Astrocyte (in vitro differentiated cells and primary cell): Measurements from ENCODE around the gene ATP1B1. TPM values are rescaled to one million over a fixed set of nuclear protein-coding genes. Genes with fewer than 3 reads are reported as not detected.

ENCODE experiments used
- DNase-seq: peaks from one replicate; pipeline ENCODE4 v3.0.0-alpha.2; 2010; ENCODE audit warnings: low read depth
- FAIRE-seq: peaks from 2 replicates; lab custom pipeline; 2011; peaks lifted over from hg19 to GRCh38; lab: Jason Lieb, UNC
- H2AFZ ChIP-seq: 2 replicates; pipeline ENCODE4 v1.6.0; 2012; ENCODE audit warnings: low read depth, low read length, inconsistent platforms
- H3K27ac ChIP-seq: 2 replicates; pipeline ENCODE4 v1.5.1; 2011; ENCODE audit warnings: low read depth, low read length, inconsistent platforms
- H3K27me3 ChIP-seq: 2 replicates; pipeline ENCODE4 v1.6.0; 2011; ENCODE audit warnings: low read length, inconsistent platforms; ENCODE audit not compliant: insufficient read depth
- H3K36me3 ChIP-seq: 2 replicates; pipeline ENCODE4 v1.5.1; 2011; ENCODE audit warnings: low read length, inconsistent platforms; ENCODE audit not compliant: insufficient read depth
- H3K4me1 ChIP-seq: 2 replicates; pipeline ENCODE4 v1.5.1; 2011; ENCODE audit warnings: low read length, inconsistent platforms; ENCODE audit not compliant: insufficient read depth
- H3K4me2 ChIP-seq: 2 replicates; pipeline ENCODE4 v1.6.0; 2012; ENCODE audit warnings: low read length, inconsistent platforms
- H3K4me3 ChIP-seq: 2 replicates; pipeline ENCODE4 v1.5.1; 2011; ENCODE audit warnings: low read depth, mild to moderate bottlenecking, low read length, inconsistent platforms; ENCODE audit not compliant: insufficient read depth
- H3K79me2 ChIP-seq: 2 replicates; pipeline ENCODE4 v1.6.0; 2012; ENCODE audit warnings: mild to moderate bottlenecking, low read length, inconsistent platforms; ENCODE audit not compliant: insufficient read depth
- H3K9ac ChIP-seq: 2 replicates; pipeline ENCODE4 v1.6.0; 2012; ENCODE audit warnings: mild to moderate bottlenecking, low read length, inconsistent platforms
- H3K9me3 ChIP-seq: 2 replicates; pipeline ENCODE4 v1.5.1; 2012; ENCODE audit warnings: low read depth, mild to moderate bottlenecking, low read length, inconsistent platforms; ENCODE audit not compliant: insufficient read depth
- H4K20me1 ChIP-seq: 2 replicates; pipeline ENCODE4 v1.6.0; 2012; ENCODE audit warnings: low read length, inconsistent platforms; ENCODE audit not compliant: insufficient read depth
- H3K27ac Mint-ChIP-seq: one replicate; pipeline ENCODE4 v1.8.0; 2021; ENCODE audit warnings: mild to moderate bottlenecking, mixed read lengths; ENCODE audit not compliant: unreplicated experiment
- H3K27me3 Mint-ChIP-seq: one replicate; pipeline ENCODE4 v1.8.0; 2021; ENCODE audit warnings: low read depth, mixed read lengths; ENCODE audit not compliant: unreplicated experiment
- H3K36me3 Mint-ChIP-seq: one replicate; pipeline ENCODE4 v1.8.0; 2021; ENCODE audit warnings: low read depth, mixed read lengths; ENCODE audit not compliant: unreplicated experiment
- H3K4me1 Mint-ChIP-seq: one replicate; pipeline ENCODE4 v1.8.0; 2021; ENCODE audit warnings: low read depth, mixed read lengths; ENCODE audit not compliant: unreplicated experiment
- H3K4me3 Mint-ChIP-seq: one replicate; pipeline ENCODE4 v1.8.0; 2021; ENCODE audit warnings: mild to moderate bottlenecking, moderate library complexity, mixed read lengths; ENCODE audit not compliant: unreplicated experiment
- H3K9me3 Mint-ChIP-seq: one replicate; pipeline ENCODE4 v1.8.0; 2021; ENCODE audit warnings: mild to moderate bottlenecking, mixed read lengths; ENCODE audit not compliant: unreplicated experiment
- EZH2 ChIP-seq: IDR thresholded peaks from 2 replicates; pipeline ENCODE4 v1.6.1; 2012; ENCODE audit warnings: mild to moderate bottlenecking, low read length, inconsistent platforms; ENCODE audit not compliant: insufficient read depth
- total RNA-seq: library from RNA; stranded (reverse); gene quantifications from 2 replicates; pipeline ENCODE4 v1.2.1, GENCODE V29; 2021
- TF ChIP-seq, protein P1 (sequence below): IDR thresholded peaks from 2 replicates; pipeline ENCODE4 v1.5.1; 2011; ENCODE audit warnings: low read depth, mild to moderate bottlenecking, inconsistent platforms, low read length, moderate library complexity; ENCODE audit not compliant: insufficient read depth

The ATP1B1 gene
- total RNA-seq, 1 donor from 2014 or later, result 56.5 TPM

DNA sequence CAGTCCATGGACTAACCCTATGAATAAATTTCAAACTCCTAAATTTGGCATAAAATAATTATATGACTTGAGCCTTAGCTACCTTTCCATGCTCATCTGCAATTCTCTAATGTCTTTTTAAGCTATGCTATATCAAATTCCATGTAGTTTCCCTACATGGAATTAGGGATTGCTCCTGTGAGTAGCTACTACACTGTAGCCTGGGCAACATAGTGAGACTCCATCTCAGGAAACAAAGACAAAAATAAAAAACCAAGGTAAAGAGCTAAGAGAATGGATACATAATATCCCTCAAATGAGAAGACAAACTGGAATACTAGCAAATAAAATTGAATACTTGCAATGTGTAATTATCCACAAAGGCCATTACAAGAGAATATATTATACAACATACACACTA lies 37.5 kb downstream of the ATP1B1 start:
- Mint-ChIP-seq H3K4me1 (peaks cover 14% of the 10 kb centered on the region), H3K4me3 (no peak overlapping the region), H3K27me3 (no peaks in the 10 kb centered on the region), H3K27ac (no peak overlapping the region), H3K36me3 (no peaks in the 10 kb centered on the region), H3K9me3 (no peaks in the 10 kb centered on the region)
- no peak overlapping the region for H3K4me2 ChIP-seq
- TF ChIP-seq, protein P1, sequence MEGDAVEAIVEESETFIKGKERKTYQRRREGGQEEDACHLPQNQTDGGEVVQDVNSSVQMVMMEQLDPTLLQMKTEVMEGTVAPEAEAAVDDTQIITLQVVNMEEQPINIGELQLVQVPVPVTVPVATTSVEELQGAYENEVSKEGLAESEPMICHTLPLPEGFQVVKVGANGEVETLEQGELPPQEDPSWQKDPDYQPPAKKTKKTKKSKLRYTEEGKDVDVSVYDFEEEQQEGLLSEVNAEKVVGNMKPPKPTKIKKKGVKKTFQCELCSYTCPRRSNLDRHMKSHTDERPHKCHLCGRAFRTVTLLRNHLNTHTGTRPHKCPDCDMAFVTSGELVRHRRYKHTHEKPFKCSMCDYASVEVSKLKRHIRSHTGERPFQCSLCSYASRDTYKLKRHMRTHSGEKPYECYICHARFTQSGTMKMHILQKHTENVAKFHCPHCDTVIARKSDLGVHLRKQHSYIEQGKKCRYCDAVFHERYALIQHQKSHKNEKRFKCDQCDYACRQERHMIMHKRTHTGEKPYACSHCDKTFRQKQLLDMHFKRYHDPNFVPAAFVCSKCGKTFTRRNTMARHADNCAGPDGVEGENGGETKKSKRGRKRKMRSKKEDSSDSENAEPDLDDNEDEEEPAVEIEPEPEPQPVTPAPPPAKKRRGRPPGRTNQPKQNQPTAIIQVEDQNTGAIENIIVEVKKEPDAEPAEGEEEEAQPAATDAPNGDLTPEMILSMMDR, result no peak
- no peak for TF ChIP-seq EZH2
- H3K4me3 ChIP-seq, result no peak overlapping the region
- DNase-seq, result no peak
- no peaks in the 10 kb centered on the region for H3K9me3 ChIP-seq
- FAIRE-seq, result no peak
- H3K36me3 ChIP-seq, result no peaks in the 10 kb centered on the region
- no peaks in the 10 kb centered on the region for H4K20me1 ChIP-seq
- H2AFZ ChIP-seq, result no peak overlapping the region
- H3K27ac ChIP-seq, result no peak overlapping the region
- H3K4me1 ChIP-seq, result no peaks in the 10 kb centered on the region
- H3K9ac ChIP-seq, result no peak overlapping the region
- H3K27me3 ChIP-seq, result no peaks in the 10 kb centered on the region
- no peaks in the 10 kb centered on the region for H3K79me2 ChIP-seq

DNA sequence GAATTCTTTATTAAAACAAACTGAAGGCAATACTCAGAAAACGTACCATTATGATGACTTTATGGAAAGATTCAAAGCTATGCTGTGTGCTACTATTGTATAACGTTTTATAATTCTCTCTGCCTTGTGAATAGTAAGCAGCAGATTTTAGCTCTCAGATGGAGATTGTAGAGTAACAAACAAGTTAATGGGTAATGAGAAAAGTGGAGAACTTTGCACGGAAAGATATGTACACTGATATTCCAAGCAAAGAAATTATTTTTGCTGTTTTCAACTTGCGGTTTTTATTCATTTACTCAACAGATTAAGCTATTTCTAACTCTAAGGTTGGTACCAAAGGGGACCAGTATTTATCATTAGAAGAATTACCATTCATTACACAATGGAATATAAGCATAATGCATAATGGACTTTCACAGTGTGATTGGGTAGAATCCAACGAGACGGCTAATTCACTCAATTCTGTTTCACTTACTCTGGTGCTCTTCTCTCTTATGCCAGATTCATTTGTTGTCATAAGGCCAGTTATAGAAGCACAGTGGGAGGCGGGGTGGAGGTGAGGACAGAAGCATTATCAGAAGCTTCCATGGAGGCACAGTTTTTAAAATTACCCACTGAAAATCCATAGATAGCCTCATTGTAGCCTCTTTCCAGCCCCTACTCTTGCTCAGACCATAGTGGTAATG lies 38.6 kb downstream of the ATP1B1 start:
- no peaks in the 10 kb centered on the region for H3K27me3 Mint-ChIP-seq
- Histone ChIP-seq H3K27ac (no peak overlapping the region), H3K27me3 (no peaks in the 10 kb centered on the region), H3K4me2 (no peak overlapping the region), H4K20me1 (no peaks in the 10 kb centered on the region), H3K36me3 (no peaks in the 10 kb centered on the region), H3K9me3 (no peaks in the 10 kb centered on the region), H3K79me2 (no peaks in the 10 kb centered on the region), H3K4me3 (no peak overlapping the region), H2AFZ (no peak overlapping the region), H3K9ac (no peak overlapping the region), H3K4me1 (no peaks in the 10 kb centered on the region)
- no peak for TF ChIP-seq EZH2
- TF ChIP-seq, protein P1, result no peak
- H3K4me3 Mint-ChIP-seq, result no peak overlapping the region
- peaks cover 14% of the 10 kb centered on the region for H3K4me1 Mint-ChIP-seq
- FAIRE-seq (no peak), DNase-seq (no peak)
- no peak overlapping the region for H3K27ac Mint-ChIP-seq
- H3K9me3 Mint-ChIP-seq, result no peaks in the 10 kb centered on the region
- H3K36me3 Mint-ChIP-seq, result no peaks in the 10 kb centered on the region

DNA sequence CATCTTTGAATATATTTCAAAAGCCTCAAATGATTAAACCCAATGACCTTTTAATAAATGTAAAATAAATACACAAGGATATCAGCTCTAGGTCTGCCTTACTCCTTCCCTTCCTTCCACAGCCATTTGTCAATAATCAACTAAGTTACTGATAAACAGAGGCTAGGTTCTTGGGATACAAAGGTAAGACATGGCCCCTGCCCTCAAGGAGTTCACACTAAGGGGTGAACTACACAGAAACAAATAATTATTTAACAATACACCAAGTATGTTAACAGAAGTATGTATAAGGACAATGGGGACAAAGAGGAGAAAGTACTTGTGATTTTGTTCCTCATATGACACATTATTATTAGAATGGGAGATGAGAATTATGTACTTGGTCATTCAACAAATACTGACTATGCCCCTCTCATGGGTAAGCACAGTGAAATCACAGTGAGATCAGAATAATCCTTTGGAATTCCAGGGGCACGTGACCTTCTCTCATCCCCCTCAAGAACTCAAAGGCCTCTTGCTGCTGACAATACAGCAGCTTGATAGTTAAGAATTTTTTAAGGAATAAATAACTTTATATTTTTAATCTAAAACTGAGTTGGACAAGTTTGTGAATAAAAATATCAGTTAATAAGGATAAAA lies 40.2 kb downstream of the ATP1B1 start:
- H3K4me3 Mint-ChIP-seq, result no peak overlapping the region
- peaks cover 14% of the 10 kb centered on the region for H3K4me1 Mint-ChIP-seq
- H2AFZ ChIP-seq, result no peak overlapping the region
- no peak overlapping the region for H3K27ac ChIP-seq
- no peak overlapping the region for H3K4me2 ChIP-seq
- FAIRE-seq, result no peak
- H3K27ac Mint-ChIP-seq, result no peak overlapping the region
- peaks cover 4% of the 10 kb centered on the region for H3K36me3 Mint-ChIP-seq
- H3K9me3 Mint-ChIP-seq, result peaks cover 2% of the 10 kb centered on the region
- no peaks in the 10 kb centered on the region for H3K4me1 ChIP-seq
- H3K36me3 ChIP-seq, result no peaks in the 10 kb centered on the region
- H3K27me3 Mint-ChIP-seq, result no peaks in the 10 kb centered on the region
- no peak for TF ChIP-seq EZH2
- TF ChIP-seq, protein P1, result no peak
- H3K4me3 ChIP-seq, result no peak overlapping the region
- H3K9me3 ChIP-seq, result no peaks in the 10 kb centered on the region
- H3K79me2 ChIP-seq, result no peaks in the 10 kb centered on the region
- DNase-seq, result no peak
- no peaks in the 10 kb centered on the region for H3K27me3 ChIP-seq
- no peak overlapping the region for H3K9ac ChIP-seq
- no peaks in the 10 kb centered on the region for H4K20me1 ChIP-seq
